Astrocyte (in vitro differentiated cells and primary cell): Measurements from ENCODE around the gene SENP2. TPM values are rescaled to one million over a fixed set of nuclear protein-coding genes. Genes with fewer than 3 reads are reported as not detected.

Experiments used
- DNase-seq: peaks from one replicate; pipeline ENCODE4 v3.0.0-alpha.2; 2010; ENCODE audit warnings: low read depth
- FAIRE-seq: peaks from 2 replicates; lab custom pipeline; 2011; peaks lifted over from hg19 to GRCh38; lab: Jason Lieb, UNC
- H2AFZ ChIP-seq: 2 replicates; pipeline ENCODE4 v1.6.0; 2012; ENCODE audit warnings: low read depth, low read length, inconsistent platforms
- H3K27ac ChIP-seq: 2 replicates; pipeline ENCODE4 v1.5.1; 2011; ENCODE audit warnings: low read depth, low read length, inconsistent platforms
- H3K27me3 ChIP-seq: 2 replicates; pipeline ENCODE4 v1.6.0; 2011; ENCODE audit warnings: low read length, inconsistent platforms; ENCODE audit not compliant: insufficient read depth
- H3K36me3 ChIP-seq: 2 replicates; pipeline ENCODE4 v1.5.1; 2011; ENCODE audit warnings: low read length, inconsistent platforms; ENCODE audit not compliant: insufficient read depth
- H3K4me1 ChIP-seq: 2 replicates; pipeline ENCODE4 v1.5.1; 2011; ENCODE audit warnings: low read length, inconsistent platforms; ENCODE audit not compliant: insufficient read depth
- H3K4me2 ChIP-seq: 2 replicates; pipeline ENCODE4 v1.6.0; 2012; ENCODE audit warnings: low read length, inconsistent platforms
- H3K4me3 ChIP-seq: 2 replicates; pipeline ENCODE4 v1.5.1; 2011; ENCODE audit warnings: low read depth, mild to moderate bottlenecking, low read length, inconsistent platforms; ENCODE audit not compliant: insufficient read depth
- H3K79me2 ChIP-seq: 2 replicates; pipeline ENCODE4 v1.6.0; 2012; ENCODE audit warnings: mild to moderate bottlenecking, low read length, inconsistent platforms; ENCODE audit not compliant: insufficient read depth
- H3K9ac ChIP-seq: 2 replicates; pipeline ENCODE4 v1.6.0; 2012; ENCODE audit warnings: mild to moderate bottlenecking, low read length, inconsistent platforms
- H3K9me3 ChIP-seq: 2 replicates; pipeline ENCODE4 v1.5.1; 2012; ENCODE audit warnings: low read depth, mild to moderate bottlenecking, low read length, inconsistent platforms; ENCODE audit not compliant: insufficient read depth
- H4K20me1 ChIP-seq: 2 replicates; pipeline ENCODE4 v1.6.0; 2012; ENCODE audit warnings: low read length, inconsistent platforms; ENCODE audit not compliant: insufficient read depth
- H3K27ac Mint-ChIP-seq: one replicate; pipeline ENCODE4 v1.8.0; 2021; ENCODE audit warnings: mild to moderate bottlenecking, mixed read lengths; ENCODE audit not compliant: unreplicated experiment
- H3K27me3 Mint-ChIP-seq: one replicate; pipeline ENCODE4 v1.8.0; 2021; ENCODE audit warnings: low read depth, mixed read lengths; ENCODE audit not compliant: unreplicated experiment
- H3K36me3 Mint-ChIP-seq: one replicate; pipeline ENCODE4 v1.8.0; 2021; ENCODE audit warnings: low read depth, mixed read lengths; ENCODE audit not compliant: unreplicated experiment
- H3K4me1 Mint-ChIP-seq: one replicate; pipeline ENCODE4 v1.8.0; 2021; ENCODE audit warnings: low read depth, mixed read lengths; ENCODE audit not compliant: unreplicated experiment
- H3K4me3 Mint-ChIP-seq: one replicate; pipeline ENCODE4 v1.8.0; 2021; ENCODE audit warnings: mild to moderate bottlenecking, moderate library complexity, mixed read lengths; ENCODE audit not compliant: unreplicated experiment
- H3K9me3 Mint-ChIP-seq: one replicate; pipeline ENCODE4 v1.8.0; 2021; ENCODE audit warnings: mild to moderate bottlenecking, mixed read lengths; ENCODE audit not compliant: unreplicated experiment
- EZH2 ChIP-seq: IDR thresholded peaks from 2 replicates; pipeline ENCODE4 v1.6.1; 2012; ENCODE audit warnings: mild to moderate bottlenecking, low read length, inconsistent platforms; ENCODE audit not compliant: insufficient read depth
- total RNA-seq: library from RNA; stranded (reverse); gene quantifications from 2 replicates; pipeline ENCODE4 v1.2.1, GENCODE V29; 2021
- TF ChIP-seq, protein P1 (sequence below): IDR thresholded peaks from 2 replicates; pipeline ENCODE4 v1.5.1; 2011; ENCODE audit warnings: low read depth, mild to moderate bottlenecking, inconsistent platforms, low read length, moderate library complexity; ENCODE audit not compliant: insufficient read depth

SENP2 gene
- total RNA-seq, 1 donor from 2014 or later, result 44.1 TPM

DNA sequence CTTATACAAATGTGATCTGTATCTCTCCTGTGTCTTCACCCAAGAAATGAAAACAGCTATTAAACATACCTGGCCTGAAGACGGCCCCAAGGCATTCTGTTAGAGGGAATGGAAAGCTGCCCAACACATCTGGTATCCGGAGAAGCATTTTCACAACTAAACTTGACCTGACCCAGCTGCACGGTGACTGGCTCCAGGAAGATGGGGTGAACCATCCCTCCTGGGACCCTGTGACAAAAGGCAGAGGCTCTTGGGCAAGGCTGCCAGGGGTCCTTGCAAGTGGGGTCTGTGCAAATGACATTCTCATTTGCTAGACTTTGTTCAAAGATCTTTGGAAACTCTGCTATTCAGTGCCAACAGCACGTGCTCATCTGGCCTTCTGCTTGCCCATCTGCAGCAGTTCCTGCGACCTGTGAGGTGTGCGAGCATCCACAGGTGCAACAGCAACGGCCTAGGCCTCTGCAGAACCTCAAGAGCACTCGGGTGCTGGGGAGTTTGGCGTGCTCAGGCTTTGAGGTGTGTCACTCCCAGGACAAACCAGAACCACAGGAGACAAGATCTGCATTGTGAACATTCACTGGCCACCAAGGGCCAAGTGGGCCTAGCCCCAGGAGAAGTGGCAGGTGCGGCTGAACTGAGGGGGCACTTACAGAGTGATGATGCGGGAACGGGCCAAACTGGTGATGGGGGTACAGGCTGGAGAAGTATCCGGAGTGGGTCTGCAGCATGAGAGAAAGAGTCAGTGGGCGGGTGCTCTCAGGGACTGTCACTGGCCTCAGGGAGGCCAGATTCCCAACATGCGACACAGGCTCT is 71.8 kb downstream of the SENP2 start:
- H3K4me1 Mint-ChIP-seq, result peaks cover 63% of the 10 kb centered on the region
- Histone ChIP-seq H4K20me1 (peaks cover 22% of the 10 kb centered on the region), H3K9ac (peak overlapping the region; percentile 25), H3K4me3 (no peak overlapping the region), H3K36me3 (peaks cover 5% of the 10 kb centered on the region), H3K27me3 (no peaks in the 10 kb centered on the region), H3K9me3 (no peaks in the 10 kb centered on the region), H3K4me2 (peak overlapping the region; percentile 62), H3K79me2 (no peaks in the 10 kb centered on the region), H3K4me1 (peaks cover 55% of the 10 kb centered on the region), H3K27ac (peak overlapping the region; percentile 88), H2AFZ (no peak overlapping the region)
- H3K27ac Mint-ChIP-seq, result peak overlapping the region; percentile 99
- H3K4me3 Mint-ChIP-seq, result peak overlapping the region; percentile 64
- no peaks in the 10 kb centered on the region for H3K27me3 Mint-ChIP-seq
- FAIRE-seq (no peak), DNase-seq (no peak)
- peaks cover 24% of the 10 kb centered on the region for H3K36me3 Mint-ChIP-seq
- H3K9me3 Mint-ChIP-seq, result peaks cover 1% of the 10 kb centered on the region
- TF ChIP-seq, protein P1, sequence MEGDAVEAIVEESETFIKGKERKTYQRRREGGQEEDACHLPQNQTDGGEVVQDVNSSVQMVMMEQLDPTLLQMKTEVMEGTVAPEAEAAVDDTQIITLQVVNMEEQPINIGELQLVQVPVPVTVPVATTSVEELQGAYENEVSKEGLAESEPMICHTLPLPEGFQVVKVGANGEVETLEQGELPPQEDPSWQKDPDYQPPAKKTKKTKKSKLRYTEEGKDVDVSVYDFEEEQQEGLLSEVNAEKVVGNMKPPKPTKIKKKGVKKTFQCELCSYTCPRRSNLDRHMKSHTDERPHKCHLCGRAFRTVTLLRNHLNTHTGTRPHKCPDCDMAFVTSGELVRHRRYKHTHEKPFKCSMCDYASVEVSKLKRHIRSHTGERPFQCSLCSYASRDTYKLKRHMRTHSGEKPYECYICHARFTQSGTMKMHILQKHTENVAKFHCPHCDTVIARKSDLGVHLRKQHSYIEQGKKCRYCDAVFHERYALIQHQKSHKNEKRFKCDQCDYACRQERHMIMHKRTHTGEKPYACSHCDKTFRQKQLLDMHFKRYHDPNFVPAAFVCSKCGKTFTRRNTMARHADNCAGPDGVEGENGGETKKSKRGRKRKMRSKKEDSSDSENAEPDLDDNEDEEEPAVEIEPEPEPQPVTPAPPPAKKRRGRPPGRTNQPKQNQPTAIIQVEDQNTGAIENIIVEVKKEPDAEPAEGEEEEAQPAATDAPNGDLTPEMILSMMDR, result no peak
- no peak for TF ChIP-seq EZH2

DNA sequence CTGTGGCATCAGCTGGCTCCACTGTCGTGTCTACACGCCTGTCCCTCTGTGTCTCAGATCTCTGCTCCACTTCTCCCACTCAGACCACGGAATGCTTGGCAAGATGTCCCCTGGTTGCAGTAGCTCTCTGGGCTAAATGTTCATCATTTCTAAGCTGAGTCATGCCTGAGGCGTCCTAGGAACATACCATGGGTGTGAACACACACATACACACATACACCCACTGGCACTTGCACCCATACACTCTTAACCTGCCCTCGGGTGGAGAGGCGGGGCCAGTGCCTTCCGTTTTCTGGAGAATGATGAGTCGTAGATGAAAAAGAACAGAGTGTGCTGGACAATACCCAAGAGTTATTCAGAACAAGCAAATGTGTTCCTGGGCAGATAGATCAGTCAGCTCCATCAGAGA is 72.4 kb downstream of the SENP2 start:
- H3K9ac ChIP-seq, result peak overlapping the region; percentile 25
- H3K36me3 Mint-ChIP-seq, result peaks cover 26% of the 10 kb centered on the region

More for the DNA sequence above, 72.4 kb downstream of the SENP2 start:
- peaks cover 5% of the 10 kb centered on the region for H3K36me3 ChIP-seq
- peaks cover 22% of the 10 kb centered on the region for H4K20me1 ChIP-seq
- Mint-ChIP-seq H3K27ac (peak overlapping the region; percentile 99), H3K4me3 (peak overlapping the region; percentile 64), H3K4me1 (peaks cover 63% of the 10 kb centered on the region), H3K27me3 (no peaks in the 10 kb centered on the region), H3K9me3 (peaks cover 1% of the 10 kb centered on the region)
- peak; percentile 97 for FAIRE-seq
- H3K27me3 ChIP-seq, result no peaks in the 10 kb centered on the region
- peak overlapping the region; percentile 88 for H3K27ac ChIP-seq
- H3K79me2 ChIP-seq, result no peaks in the 10 kb centered on the region
- no peak for TF ChIP-seq EZH2
- TF ChIP-seq, protein P1, result no peak
- DNase-seq, result peak; percentile 99
- H3K4me3 ChIP-seq, result no peak overlapping the region
- peaks cover 55% of the 10 kb centered on the region for H3K4me1 ChIP-seq
- H2AFZ ChIP-seq, result no peak overlapping the region
- peak overlapping the region; percentile 49 for H3K4me2 ChIP-seq
- no peaks in the 10 kb centered on the region for H3K9me3 ChIP-seq
